Measurements from ENCODE around the gene PUS7. TPM values are rescaled to one million over a fixed set of nuclear protein-coding genes. Genes with fewer than 3 reads are reported as not detected.
"Not testable (repeated sequence)": the region's sequence is repeated elsewhere in the genome, so short reads cannot be mapped to it uniquely, and the experiment has no call there.

The PUS7 gene
- total RNA-seq, 1 donor from 2014 or later: 28.3 TPM

DNA sequence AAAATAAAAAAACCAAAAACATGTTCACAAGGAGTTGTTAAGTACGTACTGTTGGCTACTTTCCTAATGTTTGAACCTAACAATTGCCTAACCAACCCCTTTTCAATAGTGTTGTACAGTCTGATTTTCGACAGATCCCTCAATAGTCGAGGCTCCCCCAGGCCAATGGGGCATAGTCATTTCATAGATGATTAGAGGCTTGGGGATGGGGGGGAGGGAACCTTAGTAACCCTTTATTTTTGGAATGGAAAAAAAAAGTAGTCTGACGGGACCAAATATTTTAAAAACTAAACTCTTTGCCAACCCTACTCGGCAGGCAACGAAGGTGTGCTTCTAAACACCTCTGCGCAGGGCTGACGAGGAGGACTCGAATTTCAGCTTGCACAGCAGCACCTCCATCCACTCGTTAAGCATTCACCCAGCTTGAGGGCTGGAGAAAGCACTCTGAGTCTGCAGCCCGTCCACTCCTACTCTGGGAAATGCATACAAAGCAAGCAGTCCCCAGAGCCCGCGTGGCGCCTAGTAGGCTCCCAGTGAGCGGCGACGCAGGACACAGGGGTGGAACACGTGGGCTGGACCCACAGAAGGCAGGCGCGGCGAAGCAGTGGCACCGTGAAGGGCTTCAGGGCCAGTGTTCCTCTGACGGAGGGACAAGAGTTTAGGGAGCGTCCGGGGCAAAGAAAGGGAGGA, 899 bp downstream of the PUS7 start:
- H3K4me3 ChIP-seq (ENCODE audit: low read depth, low read length): peak overlapping the region; percentile 82
- TF ChIP-seq, protein P1, sequence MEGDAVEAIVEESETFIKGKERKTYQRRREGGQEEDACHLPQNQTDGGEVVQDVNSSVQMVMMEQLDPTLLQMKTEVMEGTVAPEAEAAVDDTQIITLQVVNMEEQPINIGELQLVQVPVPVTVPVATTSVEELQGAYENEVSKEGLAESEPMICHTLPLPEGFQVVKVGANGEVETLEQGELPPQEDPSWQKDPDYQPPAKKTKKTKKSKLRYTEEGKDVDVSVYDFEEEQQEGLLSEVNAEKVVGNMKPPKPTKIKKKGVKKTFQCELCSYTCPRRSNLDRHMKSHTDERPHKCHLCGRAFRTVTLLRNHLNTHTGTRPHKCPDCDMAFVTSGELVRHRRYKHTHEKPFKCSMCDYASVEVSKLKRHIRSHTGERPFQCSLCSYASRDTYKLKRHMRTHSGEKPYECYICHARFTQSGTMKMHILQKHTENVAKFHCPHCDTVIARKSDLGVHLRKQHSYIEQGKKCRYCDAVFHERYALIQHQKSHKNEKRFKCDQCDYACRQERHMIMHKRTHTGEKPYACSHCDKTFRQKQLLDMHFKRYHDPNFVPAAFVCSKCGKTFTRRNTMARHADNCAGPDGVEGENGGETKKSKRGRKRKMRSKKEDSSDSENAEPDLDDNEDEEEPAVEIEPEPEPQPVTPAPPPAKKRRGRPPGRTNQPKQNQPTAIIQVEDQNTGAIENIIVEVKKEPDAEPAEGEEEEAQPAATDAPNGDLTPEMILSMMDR (conservative IDR thresholded peaks at IDR 0.05; ENCODE audit: low read depth, low read length): no peak
- DNase-seq (ENCODE audit: low read depth): no peak

DNA sequence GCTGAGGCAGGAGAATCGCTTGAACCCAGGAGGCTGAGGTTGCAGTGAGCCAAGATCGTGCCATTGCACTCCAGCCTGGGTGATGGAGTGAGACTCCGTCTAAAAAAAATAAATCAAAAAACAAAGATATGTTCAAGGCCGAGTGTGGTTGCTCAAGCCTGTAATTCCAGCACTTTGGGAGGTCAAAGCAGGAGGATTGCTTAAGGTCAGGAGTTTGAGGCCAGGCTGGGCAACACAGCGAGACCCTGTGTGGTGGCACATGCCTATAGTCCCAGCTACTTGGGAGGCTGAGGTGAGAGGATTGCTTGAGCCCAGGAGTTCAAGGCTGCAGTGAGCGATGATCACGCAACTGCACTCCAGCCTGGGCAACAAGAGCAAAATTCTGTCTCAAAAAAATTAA, 1.5 kb downstream of the PUS7 start:
- DNase-seq (ENCODE audit: low read depth); H3K4me3 ChIP-seq (ENCODE audit: low read depth, low read length): not testable (repeated sequence)

DNA sequence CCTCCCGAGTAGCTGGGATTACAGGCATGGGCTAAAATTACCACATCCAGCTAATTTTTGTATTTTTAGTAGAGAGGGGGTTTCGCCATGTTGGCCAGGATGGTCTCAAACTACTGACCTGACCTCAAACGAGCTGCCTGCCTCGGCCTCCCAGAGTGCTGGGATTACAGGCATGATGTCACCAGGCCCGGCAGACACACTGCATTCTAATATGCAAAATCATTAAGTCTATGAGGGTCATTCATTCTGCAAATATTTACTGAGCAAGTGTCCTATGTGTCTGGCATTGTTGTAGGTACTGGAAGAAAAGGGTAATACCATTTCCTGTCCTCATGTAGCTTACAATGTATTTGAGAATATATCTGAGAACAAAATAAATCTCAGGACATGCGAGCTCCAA, 2.7 kb downstream of the PUS7 start:
- DNase-seq (ENCODE audit: low read depth): no peak
- TF ChIP-seq, protein P1 (conservative IDR thresholded peaks at IDR 0.05; ENCODE audit: low read depth, low read length): no peak
- no peak overlapping the region for H3K4me3 ChIP-seq (ENCODE audit: low read depth, low read length)

DNA sequence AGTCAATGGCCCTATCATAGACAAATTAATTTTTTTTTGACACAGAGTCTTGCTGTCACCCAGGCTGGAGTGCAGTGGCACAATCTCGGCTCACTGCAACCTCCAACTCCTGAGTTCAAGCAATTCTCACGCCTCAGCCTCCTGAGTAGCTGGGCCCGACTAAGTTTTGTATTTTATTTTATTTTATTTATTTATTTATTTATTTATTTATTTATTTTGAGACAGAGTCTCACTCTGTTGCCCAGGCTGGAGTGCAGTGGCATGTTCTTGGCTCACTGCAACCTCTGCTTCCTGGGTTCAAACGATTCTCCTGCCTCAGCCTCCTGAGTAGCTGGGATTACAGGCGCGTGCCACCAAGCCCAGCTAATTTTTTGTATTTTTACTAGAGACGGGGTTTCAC, 6.5 kb downstream of the PUS7 start:
- not testable (repeated sequence) for DNase-seq (ENCODE audit: low read depth); H3K4me3 ChIP-seq (ENCODE audit: low read depth, low read length)

DNA sequence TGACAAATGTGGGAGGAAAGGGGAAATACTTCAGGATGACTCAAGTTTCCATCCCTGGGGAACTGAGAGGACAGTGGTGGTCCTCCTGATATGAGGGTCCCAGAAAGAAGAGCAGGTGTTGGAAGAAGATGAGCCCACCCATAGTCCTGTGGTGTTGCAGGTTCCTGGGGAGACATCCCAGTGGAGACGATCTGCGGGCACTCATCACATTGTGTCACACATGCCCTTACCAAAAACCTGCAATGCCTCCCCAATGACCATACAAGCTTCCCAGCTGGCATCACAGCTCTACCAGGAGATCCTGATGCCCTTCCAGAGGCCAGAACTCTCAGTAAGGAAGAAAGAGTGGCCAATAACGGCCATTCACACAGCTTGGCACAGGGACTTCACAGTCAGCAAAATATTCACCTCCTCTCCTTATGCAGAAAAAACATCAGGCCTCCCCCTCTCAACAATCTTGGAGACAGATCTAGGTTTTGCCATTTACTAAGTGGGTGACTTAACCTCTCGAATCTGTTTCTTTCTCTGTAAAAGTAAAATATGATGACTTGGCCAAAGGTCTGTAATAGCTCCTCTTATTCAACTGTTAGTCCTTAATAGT, 9.0 kb downstream of the PUS7 start:
- TF ChIP-seq, protein P1 (conservative IDR thresholded peaks at IDR 0.05; ENCODE audit: low read depth, low read length): no peak
- no peak overlapping the region for H3K4me3 ChIP-seq (ENCODE audit: low read depth, low read length)
- DNase-seq (ENCODE audit: low read depth): no peak

DNA sequence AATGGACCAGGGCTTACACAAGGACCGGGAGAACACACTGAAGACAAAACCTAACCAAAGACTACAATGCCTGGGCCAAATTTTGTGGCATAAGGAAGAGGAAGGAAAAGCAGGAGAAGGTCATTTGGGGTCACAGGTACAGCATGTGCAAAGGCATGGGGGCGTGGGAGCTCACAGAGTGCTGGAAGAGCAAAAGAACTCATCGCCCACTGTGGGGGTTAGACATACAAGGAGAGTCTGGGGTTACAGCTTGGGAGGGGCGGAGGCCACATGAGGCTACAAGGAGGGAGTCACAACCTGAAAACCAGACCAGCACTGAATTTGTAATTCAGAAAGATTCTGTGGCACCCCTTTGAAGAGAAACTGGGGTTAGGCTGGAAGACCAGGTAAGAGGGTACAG, 9.7 kb downstream of the PUS7 start:
- no peak for DNase-seq (ENCODE audit: low read depth)
- H3K4me3 ChIP-seq (ENCODE audit: low read depth, low read length): no peak overlapping the region
- TF ChIP-seq, protein P1 (conservative IDR thresholded peaks at IDR 0.05; ENCODE audit: low read depth, low read length): no peak

DNA sequence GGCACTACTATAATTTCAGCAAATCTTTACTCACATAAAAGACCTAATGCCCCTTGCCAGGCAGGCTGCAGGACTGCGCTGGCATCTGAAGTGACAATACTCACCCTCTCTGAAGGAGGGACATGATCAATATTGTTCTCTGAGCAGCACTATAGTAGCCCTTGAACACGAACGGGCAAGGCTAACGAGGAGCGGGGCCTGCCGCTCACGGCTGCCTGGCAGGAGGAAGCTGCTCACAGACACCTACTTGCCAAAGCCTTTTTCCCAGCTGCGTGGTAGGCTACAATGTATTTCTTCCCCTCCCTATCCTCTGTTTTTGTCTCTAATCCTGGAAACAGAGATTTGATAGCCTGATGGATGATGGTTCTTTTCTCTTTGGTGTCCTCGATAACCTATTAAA, 19.9 kb downstream of the PUS7 start:
- TF ChIP-seq, protein P1 (conservative IDR thresholded peaks at IDR 0.05; ENCODE audit: low read depth, low read length): no peak
- H3K4me3 ChIP-seq (ENCODE audit: low read depth, low read length): no peak overlapping the region
- no peak for DNase-seq (ENCODE audit: low read depth)

DNA sequence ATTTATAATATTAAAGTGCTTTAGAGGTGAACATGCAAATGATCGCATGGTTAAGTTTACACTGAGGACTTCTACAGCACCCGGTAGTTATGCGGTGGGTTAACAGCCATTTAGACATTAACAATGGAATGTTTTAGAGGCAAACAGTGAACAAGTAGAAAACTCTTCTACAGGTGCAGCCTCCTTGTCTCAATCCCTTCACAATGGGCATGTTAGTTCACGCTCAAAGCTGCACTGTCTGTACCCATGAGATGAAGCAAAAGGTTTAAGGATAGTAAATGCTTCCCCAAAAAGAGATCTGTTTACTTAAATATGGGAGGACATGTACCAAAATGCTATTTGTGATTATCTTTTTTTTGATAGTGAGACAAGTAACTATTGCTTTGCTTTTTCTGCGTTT, 25.1 kb downstream of the PUS7 start:
- DNase-seq (ENCODE audit: low read depth): no peak
- TF ChIP-seq, protein P1 (conservative IDR thresholded peaks at IDR 0.05; ENCODE audit: low read depth, low read length): no peak
- no peak overlapping the region for H3K4me3 ChIP-seq (ENCODE audit: low read depth, low read length)

All from epithelial cell of proximal tubule (primary cell).